ENCODE results near the gene DIAPH2. TPM values are rescaled to one million over a fixed set of nuclear protein-coding genes. Genes with fewer than 3 reads are reported as not detected.

DIAPH2 gene
- total RNA-seq, 1 donor from 2014 or later, result 32.9 TPM

DNA sequence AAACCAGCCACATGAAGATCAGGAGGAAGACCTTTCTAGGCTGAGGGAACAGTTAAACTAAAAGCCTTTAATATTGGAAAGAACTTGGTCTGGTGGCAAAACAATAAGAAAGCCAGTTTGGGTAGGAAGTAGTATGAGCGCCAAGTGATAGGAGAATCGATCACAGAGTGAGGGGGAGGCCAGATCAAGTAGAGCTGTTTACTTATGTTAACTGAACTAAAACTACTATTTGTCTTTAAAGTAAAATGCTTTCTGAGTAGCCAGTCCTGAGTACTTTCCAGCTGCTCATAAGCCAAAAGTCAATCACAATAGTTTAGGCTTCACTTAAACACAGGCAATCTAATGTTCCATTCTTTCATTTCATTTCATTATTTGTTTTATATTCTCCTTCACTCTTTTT, 136.3 kb downstream of the DIAPH2 start:
- ATAC-seq (no peak), DNase-seq (no peak)
- Histone ChIP-seq H3K27ac (no peak overlapping the region), H3K4me1 (no peaks in the 10 kb centered on the region), H3K36me3 (no peaks in the 10 kb centered on the region), H3K27me3 (no peaks in the 10 kb centered on the region), H3K9me3 (no peaks in the 10 kb centered on the region), H3K4me3 (no peak overlapping the region)
- TF ChIP-seq, protein P1, sequence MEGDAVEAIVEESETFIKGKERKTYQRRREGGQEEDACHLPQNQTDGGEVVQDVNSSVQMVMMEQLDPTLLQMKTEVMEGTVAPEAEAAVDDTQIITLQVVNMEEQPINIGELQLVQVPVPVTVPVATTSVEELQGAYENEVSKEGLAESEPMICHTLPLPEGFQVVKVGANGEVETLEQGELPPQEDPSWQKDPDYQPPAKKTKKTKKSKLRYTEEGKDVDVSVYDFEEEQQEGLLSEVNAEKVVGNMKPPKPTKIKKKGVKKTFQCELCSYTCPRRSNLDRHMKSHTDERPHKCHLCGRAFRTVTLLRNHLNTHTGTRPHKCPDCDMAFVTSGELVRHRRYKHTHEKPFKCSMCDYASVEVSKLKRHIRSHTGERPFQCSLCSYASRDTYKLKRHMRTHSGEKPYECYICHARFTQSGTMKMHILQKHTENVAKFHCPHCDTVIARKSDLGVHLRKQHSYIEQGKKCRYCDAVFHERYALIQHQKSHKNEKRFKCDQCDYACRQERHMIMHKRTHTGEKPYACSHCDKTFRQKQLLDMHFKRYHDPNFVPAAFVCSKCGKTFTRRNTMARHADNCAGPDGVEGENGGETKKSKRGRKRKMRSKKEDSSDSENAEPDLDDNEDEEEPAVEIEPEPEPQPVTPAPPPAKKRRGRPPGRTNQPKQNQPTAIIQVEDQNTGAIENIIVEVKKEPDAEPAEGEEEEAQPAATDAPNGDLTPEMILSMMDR (IDR thresholded peaks at IDR 0.05), result no peak
- intact Hi-C loops (cut with DNase I), result no loop called here

DNA sequence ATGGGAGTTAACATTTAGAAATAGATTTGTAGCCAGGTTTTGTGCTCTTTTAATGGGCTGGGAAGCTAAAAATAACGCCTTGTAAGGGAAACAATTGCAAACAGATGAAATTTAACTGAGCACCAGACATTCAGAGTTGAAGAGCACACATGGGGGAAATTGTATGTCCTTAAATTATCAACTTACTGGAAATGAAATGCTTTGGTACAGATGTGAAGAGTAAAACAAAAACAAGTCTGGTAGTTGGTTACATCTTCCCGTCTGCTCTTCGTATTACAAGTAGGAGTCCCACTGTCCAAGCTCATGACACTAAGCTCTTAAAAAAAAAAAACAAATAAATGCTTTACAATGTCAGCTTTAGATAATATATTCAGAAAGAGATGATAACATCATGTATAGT, 139.5 kb downstream of the DIAPH2 start:
- TF ChIP-seq, protein P1 (IDR thresholded peaks at IDR 0.05), result no peak
- H3K4me1 ChIP-seq, result no peaks in the 10 kb centered on the region
- H3K36me3 ChIP-seq, result no peaks in the 10 kb centered on the region
- intact Hi-C loops (cut with DNase I), result no loop called here
- ATAC-seq (no peak), DNase-seq (no peak)
- no peak overlapping the region for H3K4me3 ChIP-seq
- no peak overlapping the region for H3K27ac ChIP-seq
- no peaks in the 10 kb centered on the region for H3K9me3 ChIP-seq
- H3K27me3 ChIP-seq, result no peaks in the 10 kb centered on the region

DNA sequence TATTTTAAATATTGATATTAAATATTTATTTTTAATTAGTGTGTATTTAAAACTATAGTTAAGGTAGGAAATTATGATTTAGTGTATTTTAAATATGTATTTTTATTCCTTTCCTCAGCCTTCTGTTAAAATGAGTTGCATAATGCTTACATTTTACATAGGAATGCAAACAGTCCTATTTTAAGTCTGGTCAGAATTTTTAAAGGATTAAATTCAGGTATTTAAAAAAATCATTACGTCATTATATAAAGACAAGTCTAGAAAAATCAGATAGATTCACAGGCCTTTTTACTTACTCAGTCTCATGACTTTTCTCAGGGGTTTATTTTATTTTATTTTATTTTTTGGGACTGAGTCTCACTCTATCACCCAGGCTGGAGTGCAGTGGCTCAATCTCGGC, 148.7 kb downstream of the DIAPH2 start:
- intact Hi-C loops (cut with DNase I), result no loop called here
- H3K27ac ChIP-seq, result no peak overlapping the region
- H3K4me3 ChIP-seq, result no peak overlapping the region
- H3K36me3 ChIP-seq, result no peaks in the 10 kb centered on the region
- no peak for DNase-seq
- no peaks in the 10 kb centered on the region for H3K9me3 ChIP-seq
- no peak for ATAC-seq
- H3K4me1 ChIP-seq, result no peaks in the 10 kb centered on the region
- no peaks in the 10 kb centered on the region for H3K27me3 ChIP-seq
- TF ChIP-seq, protein P1 (IDR thresholded peaks at IDR 0.05), result no peak

DNA sequence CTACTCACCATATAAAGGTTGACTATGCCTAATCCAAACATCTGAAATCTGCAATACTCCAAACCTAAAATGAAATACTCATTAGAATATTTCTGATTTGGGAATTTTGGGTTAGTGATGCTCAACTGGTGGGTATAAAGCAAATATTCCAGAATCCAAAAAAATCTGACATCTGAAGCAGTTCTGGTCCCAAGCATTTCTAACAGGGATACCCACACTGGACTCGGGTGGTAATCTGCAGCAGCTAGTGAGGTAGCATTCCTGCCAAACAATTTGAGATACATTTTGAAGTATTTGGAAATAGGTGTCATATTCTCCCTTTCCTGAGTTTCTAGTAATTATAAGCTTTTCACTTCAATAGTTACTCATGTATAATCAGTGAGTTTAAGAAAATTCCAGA, 149.5 kb downstream of the DIAPH2 start:
- Histone ChIP-seq H3K27ac (no peak overlapping the region), H3K27me3 (no peaks in the 10 kb centered on the region), H3K4me1 (no peaks in the 10 kb centered on the region), H3K9me3 (no peaks in the 10 kb centered on the region), H3K4me3 (no peak overlapping the region), H3K36me3 (no peaks in the 10 kb centered on the region)
- ATAC-seq (no peak), DNase-seq (no peak)
- intact Hi-C loops (cut with DNase I), result no loop called here
- TF ChIP-seq, protein P1 (IDR thresholded peaks at IDR 0.05), result no peak

DNA sequence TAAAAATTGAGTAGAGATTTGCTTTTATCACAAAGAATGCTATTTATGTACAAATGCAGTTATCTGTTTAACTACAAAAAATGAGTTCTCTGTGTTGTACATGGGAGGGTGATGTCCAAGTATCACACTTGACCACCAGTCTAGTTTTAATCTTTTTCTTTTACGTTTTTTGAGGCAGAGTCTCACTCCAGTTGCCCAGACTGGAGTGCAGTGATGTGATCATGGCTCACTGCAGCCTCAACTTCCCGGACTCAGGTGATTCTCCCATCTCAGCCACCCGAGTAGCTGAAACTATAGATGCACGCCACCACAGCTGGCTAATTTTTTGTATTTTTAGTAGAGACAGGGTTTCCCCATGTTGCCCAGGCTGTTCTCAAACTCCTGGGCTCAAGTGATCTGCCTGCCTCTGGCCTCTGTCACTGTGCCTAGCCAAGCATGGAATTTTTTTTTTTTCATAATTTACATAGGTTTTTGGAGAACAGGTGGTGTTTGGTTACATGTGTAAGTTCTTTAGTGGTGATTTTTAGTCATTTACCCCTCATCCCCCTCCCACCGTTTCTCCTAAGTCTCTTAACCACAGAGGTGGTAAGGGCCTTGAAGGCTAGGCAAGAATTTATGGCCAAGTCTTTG, 151.1 kb downstream of the DIAPH2 start:
- intact Hi-C loops (cut with DNase I), result no loop called here
- no peaks in the 10 kb centered on the region for H3K4me1 ChIP-seq
- no peak for ATAC-seq

More for the DNA sequence above, 151.1 kb downstream of the DIAPH2 start:
- TF ChIP-seq, protein P1 (IDR thresholded peaks at IDR 0.05), result no peak
- no peak for DNase-seq
- H3K9me3 ChIP-seq, result no peaks in the 10 kb centered on the region
- H3K4me3 ChIP-seq, result no peak overlapping the region
- no peaks in the 10 kb centered on the region for H3K36me3 ChIP-seq
- no peaks in the 10 kb centered on the region for H3K27me3 ChIP-seq
- no peak overlapping the region for H3K27ac ChIP-seq
